Measurements from ENCODE around the gene SFXN5.

DNA sequence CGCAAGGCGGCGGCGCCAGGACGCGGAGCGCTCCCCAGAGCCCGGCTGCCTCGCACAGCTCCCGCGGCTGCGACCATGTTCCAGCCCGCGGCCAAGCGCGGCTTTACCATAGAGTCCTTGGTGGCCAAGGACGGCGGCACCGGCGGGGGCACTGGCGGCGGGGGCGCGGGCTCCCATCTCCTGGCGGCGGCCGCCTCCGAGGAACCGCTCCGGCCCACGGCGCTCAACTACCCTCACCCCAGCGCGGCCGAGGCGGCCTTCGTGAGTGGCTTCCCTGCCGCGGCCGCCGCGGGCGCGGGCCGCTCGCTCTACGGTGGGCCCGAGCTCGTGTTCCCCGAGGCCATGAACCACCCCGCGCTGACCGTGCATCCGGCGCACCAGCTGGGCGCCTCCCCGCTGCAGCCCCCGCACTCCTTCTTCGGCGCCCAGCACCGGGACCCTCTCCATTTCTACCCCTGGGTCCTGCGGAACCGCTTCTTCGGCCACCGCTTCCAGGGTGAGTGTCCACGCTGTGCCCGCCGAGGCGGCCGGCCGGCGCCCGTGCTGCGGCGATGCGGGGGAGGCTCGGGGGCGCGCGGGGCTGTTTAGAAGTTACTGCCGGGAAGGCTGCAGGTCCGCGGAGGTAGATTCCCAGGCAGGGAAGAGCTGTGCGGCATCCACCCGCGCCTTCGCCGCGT, 153.5 kb downstream of the SFXN5 start:
- TF ChIP-seq EZH2 (IDR thresholded peaks at IDR 0.05; ENCODE audit: low read length, unreplicated experiment), result peak; percentile 100
- TF ChIP-seq, protein P1, sequence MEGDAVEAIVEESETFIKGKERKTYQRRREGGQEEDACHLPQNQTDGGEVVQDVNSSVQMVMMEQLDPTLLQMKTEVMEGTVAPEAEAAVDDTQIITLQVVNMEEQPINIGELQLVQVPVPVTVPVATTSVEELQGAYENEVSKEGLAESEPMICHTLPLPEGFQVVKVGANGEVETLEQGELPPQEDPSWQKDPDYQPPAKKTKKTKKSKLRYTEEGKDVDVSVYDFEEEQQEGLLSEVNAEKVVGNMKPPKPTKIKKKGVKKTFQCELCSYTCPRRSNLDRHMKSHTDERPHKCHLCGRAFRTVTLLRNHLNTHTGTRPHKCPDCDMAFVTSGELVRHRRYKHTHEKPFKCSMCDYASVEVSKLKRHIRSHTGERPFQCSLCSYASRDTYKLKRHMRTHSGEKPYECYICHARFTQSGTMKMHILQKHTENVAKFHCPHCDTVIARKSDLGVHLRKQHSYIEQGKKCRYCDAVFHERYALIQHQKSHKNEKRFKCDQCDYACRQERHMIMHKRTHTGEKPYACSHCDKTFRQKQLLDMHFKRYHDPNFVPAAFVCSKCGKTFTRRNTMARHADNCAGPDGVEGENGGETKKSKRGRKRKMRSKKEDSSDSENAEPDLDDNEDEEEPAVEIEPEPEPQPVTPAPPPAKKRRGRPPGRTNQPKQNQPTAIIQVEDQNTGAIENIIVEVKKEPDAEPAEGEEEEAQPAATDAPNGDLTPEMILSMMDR (conservative IDR thresholded peaks at IDR 0.05; ENCODE audit: low read depth, low read length), result no peak
